Muscle layer of duodenum (tissue), 2 donors: Measurements from ENCODE around the gene SPINT1.

Source experiments
- H3K27ac ChIP-seq: one replicate; pipeline ENCODE4 v1.7.0; 2013; ENCODE audit warnings: mild to moderate bottlenecking, low read length
- H3K27me3 ChIP-seq: one replicate; pipeline ENCODE4 v1.7.0; 2013; ENCODE audit warnings: low read depth, mild to moderate bottlenecking, control low read depth, low read length
- H3K36me3 ChIP-seq, 2 donors: one replicate each; pipeline ENCODE4 v1.7.0; 2013; ENCODE audit warnings: low read length in 2 of 2, control low read depth in 1 of 2, mild to moderate bottlenecking in 1 of 2; ENCODE audit not compliant: insufficient read depth in 2 of 2, control insufficient read depth in 1 of 2
- H3K4me1 ChIP-seq, 2 donors: one replicate each; pipeline ENCODE4 v1.7.0; 2013; ENCODE audit warnings: low read length in 2 of 2, mild to moderate bottlenecking in 2 of 2, control low read depth in 1 of 2, moderate library complexity in 1 of 2; ENCODE audit not compliant: insufficient read depth in 2 of 2, control insufficient read depth in 1 of 2
- H3K4me3 ChIP-seq, 2 donors: one replicate each; pipeline ENCODE4 v1.7.0; 2013; ENCODE audit warnings: low read length in 2 of 2, low read depth in 1 of 2, mild to moderate bottlenecking in 1 of 2
- H3K9me3 ChIP-seq, 2 donors: one replicate each; pipeline ENCODE4 v1.7.0; 2013; ENCODE audit warnings: low read length in 2 of 2, control low read depth in 1 of 2, mild to moderate bottlenecking in 1 of 2; ENCODE audit not compliant: control insufficient read depth in 1 of 2
- donor health status: healthy.

SPINT1 gene, protein sequence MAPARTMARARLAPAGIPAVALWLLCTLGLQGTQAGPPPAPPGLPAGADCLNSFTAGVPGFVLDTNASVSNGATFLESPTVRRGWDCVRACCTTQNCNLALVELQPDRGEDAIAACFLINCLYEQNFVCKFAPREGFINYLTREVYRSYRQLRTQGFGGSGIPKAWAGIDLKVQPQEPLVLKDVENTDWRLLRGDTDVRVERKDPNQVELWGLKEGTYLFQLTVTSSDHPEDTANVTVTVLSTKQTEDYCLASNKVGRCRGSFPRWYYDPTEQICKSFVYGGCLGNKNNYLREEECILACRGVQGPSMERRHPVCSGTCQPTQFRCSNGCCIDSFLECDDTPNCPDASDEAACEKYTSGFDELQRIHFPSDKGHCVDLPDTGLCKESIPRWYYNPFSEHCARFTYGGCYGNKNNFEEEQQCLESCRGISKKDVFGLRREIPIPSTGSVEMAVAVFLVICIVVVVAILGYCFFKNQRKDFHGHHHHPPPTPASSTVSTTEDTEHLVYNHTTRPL

DNA sequence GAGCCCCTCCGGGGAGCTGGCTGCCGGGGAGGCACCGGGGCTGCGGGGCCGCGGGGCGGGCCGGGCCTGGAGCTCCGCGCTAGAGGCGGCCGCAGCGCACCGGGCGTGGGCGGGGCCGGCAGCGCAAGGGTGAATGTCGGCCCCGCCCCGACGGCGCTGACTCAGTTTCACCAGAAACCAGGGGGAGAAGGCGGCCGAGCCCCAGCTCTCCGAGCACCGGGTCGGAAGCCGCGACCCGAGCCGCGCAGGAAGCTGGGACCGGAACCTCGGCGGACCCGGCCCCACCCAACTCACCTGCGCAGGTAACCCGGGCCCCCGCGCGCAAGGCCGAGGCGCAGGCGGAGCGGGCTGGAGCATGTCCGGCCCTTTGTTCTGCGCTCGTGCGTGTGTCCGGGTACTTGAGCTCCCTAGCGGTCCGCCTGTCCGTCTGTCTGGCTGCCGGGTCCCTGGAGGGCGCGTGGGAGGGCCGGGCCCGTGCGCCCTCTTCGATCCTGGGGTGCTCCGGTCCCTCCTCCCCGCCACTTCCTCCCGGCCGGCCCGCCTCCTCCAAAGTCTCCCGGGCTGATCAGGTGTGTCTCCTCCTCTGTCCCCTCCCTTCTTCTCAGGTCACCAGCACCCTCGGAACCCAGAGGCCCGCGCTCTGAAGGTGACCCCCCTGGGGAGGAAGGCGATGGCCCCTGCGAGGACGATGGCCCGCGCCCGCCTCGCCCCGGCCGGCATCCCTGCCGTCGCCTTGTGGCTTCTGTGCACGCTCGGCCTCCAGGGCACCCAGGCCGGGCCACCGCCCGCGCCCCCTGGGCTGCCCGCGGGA is at the start of gene SPINT1:
Gene SPINT1, plus strand, starts transcription at position 164 of the 811 bp plus-strand sequence. Its CDS starts 507 bp downstream, at position 671.
- H3K27me3 ChIP-seq: no peaks in the 10 kb centered on the region
- H3K4me3 ChIP-seq: peak within 1 kb of the TSS; percentile 71 to 72
- H3K9me3 ChIP-seq: no peaks in the 10 kb centered on the region
- peak within 1 kb of the TSS; percentile 86 for H3K27ac ChIP-seq
- no peaks in the 10 kb centered on the region for H3K36me3 ChIP-seq
- peaks cover 6 to 16% of the 10 kb centered on the region in 2 donors for H3K4me1 ChIP-seq

DNA sequence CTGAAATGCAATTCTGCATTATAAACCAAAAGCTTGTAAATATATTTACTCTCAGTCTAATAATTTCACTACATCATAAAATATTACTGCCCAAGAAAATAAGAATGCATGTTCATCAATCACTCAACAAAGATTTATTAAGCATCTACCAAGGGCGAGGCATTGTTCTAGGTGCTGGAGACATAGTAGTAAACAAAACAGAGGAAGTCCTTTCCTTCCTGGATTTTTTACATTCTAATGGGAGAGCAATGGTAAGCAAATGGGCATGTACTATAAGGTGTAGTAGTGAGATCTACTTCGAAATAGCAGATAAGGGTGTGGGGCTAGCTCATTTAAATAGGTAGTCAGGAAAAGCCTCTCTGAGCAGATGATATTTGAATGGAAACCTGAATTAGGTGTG is 47.8 kb upstream of the SPINT1 start:
- Histone ChIP-seq H3K36me3 (peaks cover 2 to 8% of the 10 kb centered on the region in 2 donors), H3K27ac (no peak overlapping the region), H3K4me3 (no peak overlapping the region), H3K4me1 (no peaks in the 10 kb centered on the region), H3K9me3 (no peaks in the 10 kb centered on the region), H3K27me3 (no peaks in the 10 kb centered on the region)

DNA sequence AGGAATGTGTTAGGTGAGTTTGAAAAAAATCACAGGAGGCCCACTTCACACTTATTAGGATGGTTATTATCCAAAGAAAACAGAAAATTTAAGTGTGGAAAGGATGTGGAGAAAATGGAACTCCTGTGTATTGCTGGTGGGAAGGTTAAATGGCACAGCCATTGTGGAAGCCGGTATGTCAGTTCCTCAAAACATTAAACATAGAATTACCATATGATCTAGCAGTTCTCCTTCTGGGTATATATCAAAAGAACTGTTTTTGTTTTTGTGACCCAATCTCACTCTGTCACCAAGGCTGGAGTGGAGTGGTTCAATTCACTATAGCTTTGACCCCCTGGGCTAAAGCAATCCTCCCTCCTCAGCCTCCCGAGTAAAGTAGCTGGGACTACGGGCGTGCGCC is 47.3 kb upstream of the SPINT1 start:
- Histone ChIP-seq H3K4me3 (no peak overlapping the region), H3K27me3 (no peaks in the 10 kb centered on the region), H3K36me3 (peaks cover 3 to 11% of the 10 kb centered on the region in 2 donors), H3K27ac (no peak overlapping the region), H3K9me3 (no peaks in the 10 kb centered on the region), H3K4me1 (no peaks in the 10 kb centered on the region)

DNA sequence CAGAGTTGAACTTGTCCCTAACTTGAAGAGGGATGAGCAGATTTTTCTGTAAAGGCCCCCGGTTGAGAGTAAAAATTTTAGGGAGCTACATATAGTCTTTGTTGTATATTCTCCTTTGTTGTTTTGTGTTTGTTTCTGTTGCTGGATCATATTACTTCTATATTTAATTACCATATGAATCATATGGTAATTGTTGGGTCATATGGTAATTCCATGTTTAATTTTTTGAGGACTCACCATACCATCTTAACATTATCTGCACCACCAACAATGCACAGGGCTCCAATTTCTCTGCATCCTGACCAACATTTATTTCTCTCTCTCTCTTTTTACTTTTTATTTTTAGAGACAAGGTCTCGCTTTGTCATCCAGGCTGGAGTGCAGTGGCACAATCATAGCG is 44.3 kb upstream of the SPINT1 start:
- H3K36me3 ChIP-seq: peaks cover 3 to 7% of the 10 kb centered on the region in 2 donors
- H3K27me3 ChIP-seq: no peaks in the 10 kb centered on the region
- no peaks in the 10 kb centered on the region for H3K4me1 ChIP-seq
- no peak overlapping the region for H3K27ac ChIP-seq
- H3K4me3 ChIP-seq: no peak overlapping the region
- no peaks in the 10 kb centered on the region for H3K9me3 ChIP-seq

DNA sequence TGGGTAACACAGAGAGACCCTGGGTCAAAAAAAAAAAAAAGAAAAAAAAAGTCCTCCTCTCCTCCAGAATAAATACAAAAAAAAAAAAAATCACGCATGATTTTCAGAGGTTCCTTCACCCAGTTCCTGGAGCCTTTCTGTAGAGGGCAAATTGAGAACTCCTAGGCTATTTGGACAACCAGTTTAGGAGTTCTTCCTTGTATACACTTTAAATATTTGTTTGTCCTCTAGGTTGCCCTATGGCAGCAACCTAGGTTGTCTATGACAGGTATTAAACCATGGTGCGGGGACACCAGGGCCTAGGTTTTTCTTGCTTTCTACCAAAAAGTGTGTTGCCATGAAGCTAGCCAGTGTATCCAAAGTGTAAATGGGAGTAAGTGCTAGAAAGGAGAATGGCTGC is 40.8 kb upstream of the SPINT1 start:
- Histone ChIP-seq H3K27ac (no peak overlapping the region), H3K9me3 (no peaks in the 10 kb centered on the region), H3K27me3 (no peaks in the 10 kb centered on the region), H3K36me3 (peaks cover 3 to 7% of the 10 kb centered on the region in 2 donors), H3K4me1 (peaks cover 0 to 9% of the 10 kb centered on the region in 2 donors), H3K4me3 (no peak overlapping the region)

DNA sequence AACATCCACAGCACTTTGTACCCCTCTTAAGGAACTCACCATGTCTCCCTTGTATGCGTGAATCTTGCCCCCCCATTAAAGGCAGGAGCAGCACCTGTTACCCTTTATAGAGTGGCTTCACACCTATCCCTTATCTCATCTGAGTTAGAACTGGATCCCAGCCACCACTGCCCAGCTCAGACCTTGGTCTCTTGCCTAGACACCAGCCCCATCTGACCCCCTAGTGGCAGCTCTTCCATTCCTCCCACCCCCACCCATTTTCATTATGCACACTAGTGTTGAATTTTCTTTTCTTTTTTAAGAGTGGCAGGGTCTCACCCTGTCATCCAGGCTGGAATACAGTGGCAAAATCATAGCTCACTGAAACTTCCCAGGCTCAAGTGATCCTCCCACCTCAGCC is 40.2 kb upstream of the SPINT1 start:
- H3K27me3 ChIP-seq: no peaks in the 10 kb centered on the region
- no peak overlapping the region for H3K27ac ChIP-seq
- peaks cover 3 to 7% of the 10 kb centered on the region in 2 donors for H3K36me3 ChIP-seq
- no peaks in the 10 kb centered on the region for H3K9me3 ChIP-seq
- no peak overlapping the region for H3K4me3 ChIP-seq
- H3K4me1 ChIP-seq: peaks cover 0 to 15% of the 10 kb centered on the region in 2 donors

DNA sequence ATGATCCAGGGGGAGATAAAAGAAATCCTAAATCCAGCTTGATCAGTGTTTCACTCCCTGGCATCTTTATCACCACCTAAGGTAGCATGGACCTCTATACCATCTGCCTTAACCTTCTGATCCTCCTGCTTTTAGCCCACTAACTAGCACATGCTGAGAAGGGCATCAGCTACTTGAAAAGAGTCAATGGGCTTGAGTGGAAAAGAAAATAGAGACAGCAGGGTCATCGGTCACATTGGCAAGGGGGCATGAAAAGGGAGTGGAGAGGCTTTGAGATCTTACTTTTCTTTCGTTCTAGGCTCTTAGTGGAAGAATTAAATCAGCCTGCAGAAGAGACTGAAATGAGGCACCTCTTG is 37.2 kb upstream of the SPINT1 start:
- peak overlapping the region; percentile 95 for H3K27ac ChIP-seq
- peaks cover 0 to 19% of the 10 kb centered on the region in 2 donors for H3K4me1 ChIP-seq
- peak overlapping the region; percentile 84 to 93 for H3K4me3 ChIP-seq
- H3K36me3 ChIP-seq: peaks cover 11 to 14% of the 10 kb centered on the region in 2 donors
- no peaks in the 10 kb centered on the region for H3K27me3 ChIP-seq
- H3K9me3 ChIP-seq: no peaks in the 10 kb centered on the region

DNA sequence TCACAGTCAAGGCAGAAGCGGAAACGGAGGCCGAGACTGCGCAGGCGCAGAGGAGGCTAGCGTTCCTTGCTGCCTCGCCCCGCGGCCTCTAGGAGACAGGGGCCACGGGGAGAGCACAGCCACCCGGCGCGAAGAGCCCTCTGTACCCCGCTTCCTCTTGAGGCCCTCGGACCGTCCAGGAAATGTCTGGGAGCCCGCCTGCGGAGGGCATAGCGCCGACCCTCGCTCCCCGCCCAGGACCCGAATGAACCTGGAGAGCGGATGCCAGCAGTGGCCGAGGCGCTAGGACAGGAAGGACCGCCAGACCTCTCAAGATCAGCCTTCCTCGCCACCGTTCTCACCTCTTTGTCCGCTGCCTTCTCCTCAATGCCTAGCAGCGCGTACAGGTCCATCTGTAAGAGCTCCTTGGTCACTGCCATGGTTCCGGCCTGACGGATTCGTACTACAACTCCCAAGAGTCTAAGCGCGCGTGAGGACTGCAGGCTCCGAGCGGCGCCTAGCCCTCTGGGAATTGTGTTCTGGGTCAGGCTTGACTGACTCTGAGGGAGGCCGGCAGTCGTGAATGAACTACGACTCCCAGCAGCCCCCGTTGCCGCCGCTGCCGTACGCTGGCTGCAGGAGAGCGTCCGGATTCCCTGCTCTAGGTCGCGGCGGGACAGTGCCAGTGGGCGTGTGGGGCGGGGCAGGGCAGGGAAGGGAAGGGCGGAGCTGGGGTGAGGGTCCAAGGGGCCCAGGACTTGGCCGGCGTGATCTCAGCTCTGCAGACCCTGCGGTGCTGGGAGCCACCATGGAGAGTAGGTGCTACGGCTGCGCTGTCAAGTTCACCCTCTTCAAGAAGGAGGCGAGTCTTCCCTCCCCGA is 36.6 kb upstream of the SPINT1 start, which contains the start of the genes DNAJC17 and ZFYVE19:
Gene DNAJC17, minus strand, starts transcription at position 446 of the 860 bp plus-strand sequence. Its CDS starts 27 bp downstream, at position 419.
Gene ZFYVE19, plus strand, starts transcription at position 62 of the 860 bp plus-strand sequence. Its CDS starts 501 bp downstream, at position 563.
- peak within 1 kb of the TSS; percentile 95 for H3K27ac ChIP-seq
- peaks cover 0 to 19% of the 10 kb centered on the region in 2 donors for H3K4me1 ChIP-seq
- no peaks in the 10 kb centered on the region for H3K27me3 ChIP-seq
- peak within 1 kb of the TSS; percentile 84 to 93 for H3K4me3 ChIP-seq
- peaks cover 14 to 15% of the 10 kb centered on the region in 2 donors for H3K36me3 ChIP-seq
- no peaks in the 10 kb centered on the region for H3K9me3 ChIP-seq

DNA sequence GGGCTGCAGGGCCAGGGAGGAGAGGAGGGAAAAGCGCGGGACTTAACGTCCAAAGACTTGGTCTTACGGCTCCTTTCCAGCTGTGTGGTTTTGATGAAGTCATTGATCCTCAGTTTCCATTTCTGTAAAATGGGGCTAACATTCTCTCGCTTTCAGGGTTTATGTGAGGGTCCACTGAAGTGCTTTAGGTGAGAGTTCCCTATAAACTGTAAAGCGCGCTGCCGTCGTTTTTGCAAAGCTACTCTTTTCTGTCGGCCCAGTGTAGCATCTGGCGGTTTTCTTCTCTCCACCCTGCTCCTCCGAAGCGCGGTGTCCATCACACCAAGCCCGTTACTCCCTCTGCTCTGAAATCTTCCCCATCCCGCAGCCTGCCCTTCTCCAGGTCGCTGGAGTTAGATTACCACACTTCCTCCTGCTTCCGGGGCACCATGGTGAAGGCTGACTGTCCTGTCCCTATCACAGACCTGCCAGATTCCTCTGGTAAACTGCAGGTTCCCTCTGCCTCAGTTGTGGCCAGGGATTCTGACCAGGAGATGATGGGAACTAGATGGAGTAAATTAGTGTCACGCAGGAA is 35.9 kb upstream of the SPINT1 start:
- Histone ChIP-seq H3K27me3 (no peaks in the 10 kb centered on the region), H3K27ac (no peak overlapping the region), H3K9me3 (no peaks in the 10 kb centered on the region), H3K36me3 (peaks cover 14 to 20% of the 10 kb centered on the region in 2 donors), H3K4me1 (peaks cover 0 to 19% of the 10 kb centered on the region in 2 donors), H3K4me3 (peak overlapping the region; percentile 84 to 93)

DNA sequence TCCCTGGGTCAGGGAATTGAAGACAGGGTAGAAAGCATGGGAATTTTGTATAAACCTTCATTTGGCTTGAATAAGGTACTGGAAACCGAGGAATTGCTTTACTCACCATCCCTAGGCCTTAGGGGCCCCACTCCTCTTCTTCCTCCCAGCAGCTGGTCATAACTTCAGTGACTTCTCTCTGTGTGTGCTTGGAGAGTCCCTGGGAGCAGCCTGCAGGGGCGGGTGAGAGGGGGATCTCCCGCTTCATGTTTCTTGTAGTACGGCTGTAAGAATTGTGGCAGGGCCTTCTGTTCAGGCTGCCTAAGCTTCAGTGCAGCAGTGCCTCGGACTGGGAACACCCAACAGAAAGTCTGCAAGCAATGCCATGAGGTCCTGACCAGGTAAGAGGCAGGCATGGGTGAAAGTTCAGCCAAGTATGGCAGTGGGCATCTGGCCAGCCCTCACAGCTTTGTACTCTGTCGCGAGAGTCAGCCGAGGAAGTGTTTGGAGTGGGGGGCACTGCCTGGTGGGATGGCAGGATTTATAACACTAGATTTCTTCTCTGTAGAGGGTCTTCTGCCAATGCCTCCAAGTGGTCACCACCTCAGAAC is 34.9 kb upstream of the SPINT1 start:
- H3K27ac ChIP-seq: no peak overlapping the region
- no peaks in the 10 kb centered on the region for H3K9me3 ChIP-seq
- H3K27me3 ChIP-seq: no peaks in the 10 kb centered on the region
- no peak overlapping the region for H3K4me3 ChIP-seq
- peaks cover 0 to 19% of the 10 kb centered on the region in 2 donors for H3K4me1 ChIP-seq
- H3K36me3 ChIP-seq: peaks cover 18 to 29% of the 10 kb centered on the region in 2 donors
